HCT116 (cell line): ENCODE results near the gene ALG2. TPM values are rescaled to one million over a fixed set of nuclear protein-coding genes. Genes with fewer than 3 reads are reported as not detected.

ENCODE experiments used
- ATAC-seq: fragments of 200-7000 bp; cut with Tn5 transposase; 2 replicates; pipeline ENCODE4 v1.9.1; 2020; ENCODE audit warnings: mild to moderate bottlenecking, moderate library complexity
- BruUV-seq: library from RNA; stranded (reverse); fragments of 400-500 nt; replicated peaks from 2 replicates; lab custom pipeline; 2021; lab: Mats Ljungman, UMichigan
- CTCF ChIA-PET: fragments of 300-600 bp; sonication (Branson Sonifier 250); formaldehyde crosslinking; loops from one replicate; lab custom pipeline; 2021; ENCODE audit warnings: antibody characterized with exemption; lab: Charles Lee
- POLR2A ChIA-PET: fragments of 300-600, 350-600 bp; sonication (Branson Sonifier 250); formaldehyde crosslinking; loops from one replicate; lab custom pipeline; 2021; ENCODE audit warnings: antibody characterized with exemption; lab: Charles Lee
- RAD21 ChIA-PET, 2 experiments: fragments of 300-600 bp; sonication (Branson Sonifier 250); formaldehyde crosslinking; loops; one replicate each; lab custom pipeline; 2023; ENCODE audit warnings: low total read pairs in 2 of 2; ENCODE audit not compliant: uncharacterized antibody in 2 of 2, unreplicated experiment in 2 of 2, low non-redundant PET in 1 of 2; lab: Charles Lee
- DNase-seq: peaks from one replicate; pipeline ENCODE4 v3.0.0-alpha.2; 2010; ENCODE audit warnings: low read depth, low spot score
- H2AFZ ChIP-seq: fragments of 200-600 bp; shearing (Covaris generic), sonication (generic); 2 replicates; pipeline ENCODE4 v1.6.1; 2017; ENCODE audit warnings: low read depth, mixed run types, mixed read lengths, antibody characterized with exemption, low read length; ENCODE audit not compliant: poor library complexity, severe bottlenecking
- H3K27ac ChIP-seq: 2 replicates; pipeline ENCODE4 v1.5.1; 2012; ENCODE audit warnings: low read depth, low read length
- H3K27me3 ChIP-seq: fragments of 200-600 bp; sonication (generic); 2 replicates; pipeline ENCODE4 v1.6.1; 2016; ENCODE audit warnings: mixed run types, low read length, mixed read lengths; ENCODE audit not compliant: insufficient read depth
- H3K36me3 ChIP-seq, 2 experiments: fragments of 200-500 bp in 1 of 2; fragments of 200-600 bp in 1 of 2; sonication (Bioruptor generic) in 1 of 2; sonication (generic) in 1 of 2; 2 replicates each; pipeline versions ENCODE4 v1.5.1 to v1.6.1; 2014 to 2016; ENCODE audit warnings: low read length in 2 of 2, inconsistent platforms in 1 of 2, mixed read lengths in 1 of 2, mixed run types in 1 of 2; ENCODE audit not compliant: insufficient read depth in 2 of 2, control insufficient read depth in 1 of 2
- H3K4me1 ChIP-seq, 2 experiments: fragments of 200-600 bp in 1 of 2; sonication (generic) in 1 of 2; 2 replicates each; pipeline versions ENCODE4 v1.5.1 to v1.6.1; 2012 to 2017; ENCODE audit warnings: low read length in 2 of 2, inconsistent platforms in 1 of 2, mild to moderate bottlenecking in 1 of 2, mixed read lengths in 1 of 2, mixed run types in 1 of 2, moderate library complexity in 1 of 2; ENCODE audit not compliant: insufficient read depth in 2 of 2, control insufficient read depth in 1 of 2
- H3K4me2 ChIP-seq: fragments of 200-600 bp; sonication (generic); 2 replicates; pipeline ENCODE4 v1.6.1; 2017; ENCODE audit warnings: mixed run types, low read length, mixed read lengths
- H3K4me3 ChIP-seq, 2 experiments: fragments of 200-600 bp in 1 of 2; sonication (generic) in 1 of 2; replicated peaks in 1 of 2; 2 replicates each; pipeline ENCODE4 v1.5.1; 2011 to 2016; ENCODE audit warnings: low read length in 2 of 2, control low read depth in 1 of 2, low read depth in 1 of 2, mild to moderate bottlenecking in 1 of 2, mixed read lengths in 1 of 2, mixed run types in 1 of 2
- H3K79me2 ChIP-seq: fragments of 200-600 bp; sonication (generic); 2 replicates; pipeline ENCODE4 v1.6.1; 2017; ENCODE audit warnings: mild to moderate bottlenecking, mixed run types, low read length, moderate library complexity, mixed read lengths; ENCODE audit not compliant: insufficient read depth
- H3K9ac ChIP-seq: fragments of 200-600 bp; sonication (generic); 2 replicates; pipeline ENCODE4 v1.6.1; 2016; ENCODE audit warnings: low read length, mixed read lengths
- H3K9me2 ChIP-seq: fragments of 200-600 bp; sonication (generic), shearing (Covaris generic); 2 replicates; pipeline ENCODE4 v1.6.1; 2017; ENCODE audit warnings: mixed run types, mild to moderate bottlenecking, moderate library complexity; ENCODE audit not compliant: insufficient read depth
- H3K9me3 ChIP-seq, 2 experiments: fragments of 200-500 bp in 1 of 2; fragments of 200-600 bp in 1 of 2; sonication (Bioruptor generic) in 1 of 2; sonication (generic) in 1 of 2; 2 replicates each; pipeline ENCODE4 v1.6.1; 2014 to 2017; ENCODE audit warnings: low read length in 2 of 2, mixed read lengths in 2 of 2, inconsistent platforms in 1 of 2, low read depth in 1 of 2, mild to moderate bottlenecking in 1 of 2, mixed run types in 1 of 2, moderate library complexity in 1 of 2; ENCODE audit not compliant: control insufficient read depth in 1 of 2, insufficient read depth in 1 of 2
- H4K20me1 ChIP-seq: fragments of 200-600 bp; sonication (generic), shearing (Covaris generic); 2 replicates; pipeline ENCODE4 v1.6.1; 2017; ENCODE audit warnings: mixed run types, mild to moderate bottlenecking, moderate library complexity; ENCODE audit not compliant: insufficient read depth
- CBX3 ChIP-seq: IDR thresholded peaks from 2 replicates; pipeline ENCODE4 v1.6.1; 2012; ENCODE audit warnings: low read depth
- CEBPB ChIP-seq: IDR thresholded peaks from 2 replicates; pipeline ENCODE4 v1.6.1; 2012; ENCODE audit warnings: low read depth
- CTCF ChIP-seq, 3 experiments: fragments of 200-600 bp in 1 of 3; sonication (generic) in 1 of 3; IDR thresholded peaks in 2 of 3; conservative IDR thresholded peaks in 1 of 3; 2 replicates each; pipeline ENCODE4 v1.5.1; 2012 to 2017; ENCODE audit warnings: low read depth in 2 of 3, low read length in 2 of 3, antibody characterized with exemption in 1 of 3, borderline replicate concordance in 1 of 3, control low read depth in 1 of 3, mild to moderate bottlenecking in 1 of 3, mixed read lengths in 1 of 3, mixed run types in 1 of 3, moderate library complexity in 1 of 3; ENCODE audit not compliant: insufficient read depth in 1 of 3
- EGR1 ChIP-seq: IDR thresholded peaks from 2 replicates; pipeline ENCODE4 v1.6.1; 2012; ENCODE audit warnings: low read depth
- ELF1 ChIP-seq: IDR thresholded peaks from 2 replicates; pipeline ENCODE4 v1.6.1; 2012; ENCODE audit warnings: low read depth, borderline replicate concordance
- EZH2phosphoT487 ChIP-seq: fragments of 200-600 bp; IDR thresholded peaks from 2 replicates; pipeline ENCODE4 v1.6.1; 2018; ENCODE audit warnings: antibody characterized with exemption, borderline replicate concordance
- RAD21 ChIP-seq: IDR thresholded peaks from 2 replicates; pipeline ENCODE4 v1.6.1; 2012; ENCODE audit warnings: low read depth, mild to moderate bottlenecking
- SIN3A ChIP-seq: IDR thresholded peaks from 2 replicates; pipeline ENCODE4 v1.6.1; 2012; ENCODE audit warnings: low read depth
- SP1 ChIP-seq: IDR thresholded peaks from 2 replicates; pipeline ENCODE4 v1.6.1; 2012; ENCODE audit warnings: low read depth
- YY1 ChIP-seq: IDR thresholded peaks from 2 replicates; pipeline ENCODE4 v1.6.1; 2011; ENCODE audit warnings: low read length, low read depth, moderate library complexity, mild to moderate bottlenecking; ENCODE audit not compliant: insufficient replicate concordance; ENCODE audit errors: extremely low read depth
- ZFX ChIP-seq: fragments of 450-650 bp; IDR thresholded peaks from 2 replicates; pipeline ENCODE4 v1.6.1; 2017
- ZNF274 ChIP-seq: fragments of 200-500 bp; sonication (Bioruptor generic); IDR thresholded peaks from 2 replicates; pipeline ENCODE4 v1.6.1; 2014; ENCODE audit warnings: mild to moderate bottlenecking, low read depth, low read length, inconsistent platforms
- intact Hi-C: fragments of 100-400 bp; cut with micrococcal nuclease; formaldehyde crosslinking; loops from 2 replicates; pipeline ENCODE4 v1.10.0; 2022
- total RNA-seq: library from RNA; stranded (reverse); gene quantifications from one replicate; pipeline ENCODE4 v1.2.1, GENCODE V29; 2021; ENCODE audit not compliant: unreplicated experiment

Gene ALG2
- total RNA-seq, 1 experiment from 2014 or later: 27.9 TPM

GRCh38 chr9:99226054-99226453, 4.3 kb upstream of the ALG2 start:
- CTCF ChIA-PET: no interaction called here
- POLR2A ChIA-PET: no interaction called here
- RAD21 ChIA-PET: no interaction called here

More at GRCh38 chr9:99226054-99226453, 4.3 kb upstream of the ALG2 start:
- no peaks in the 10 kb centered on the region for H3K27me3 ChIP-seq
- no TSS peak for BruUV-seq
- no peak overlapping the region for H3K27ac ChIP-seq
- H3K9me3 ChIP-seq: no peaks in the 10 kb centered on the region
- H4K20me1 ChIP-seq: no peaks in the 10 kb centered on the region
- H3K36me3 ChIP-seq: peaks cover 20 to 28% of the 10 kb centered on the region in 2 experiments; a peak in 3 of 4 replicates
- peaks cover 70% of the 10 kb centered on the region for H3K79me2 ChIP-seq
- TF ChIP-seq EZH2phosphoT487 (no peak), ZNF274 (no peak), EGR1 (no peak), SIN3A (no peak), CTCF (IDR thresholded peaks at IDR 0.05 in 2 of 3, conservative IDR thresholded peaks at IDR 0.05 in 1 of 3; ENCODE audit: borderline replicate concordance in 1 of 3, insufficient read depth in 1 of 3, low read depth in 2 of 3, low read length in 2 of 3) (no peak), CBX3 (no peak), ZFX (no peak), ELF1 (no peak), YY1 (no peak), CEBPB (no peak), RAD21 (no peak), SP1 (no peak)
- intact Hi-C loops: no loop called here
- DNase-seq (no peak), ATAC-seq (no peak)
- H3K9me2 ChIP-seq: no peaks in the 10 kb centered on the region
- H3K4me2 ChIP-seq: no peak overlapping the region
- H3K4me1 ChIP-seq: peaks cover 0 to 8% of the 10 kb centered on the region in 2 experiments; a peak in 1 of 4 replicates
- H3K4me3 ChIP-seq: no peak overlapping the region
- no peak overlapping the region for H3K9ac ChIP-seq
- H2AFZ ChIP-seq: no peak overlapping the region
